ENCODE data around the gene DRD5.

- TF ChIP-seq CREB5 (CRISPR knock-in tag; IDR thresholded peaks at IDR 0.05) (no peak), POLR2A (conservative IDR thresholded peaks at IDR 0.05) (no peak), KDM1A (IDR thresholded peaks at IDR 0.05) (no peak), ARNT (IDR thresholded peaks at IDR 0.05) (no peak), IRF9 (tag; IDR thresholded peaks at IDR 0.05) (no peak), HSF4 (CRISPR knock-in tag; IDR thresholded peaks at IDR 0.05; ENCODE audit: borderline replicate concordance) (no peak), RB1 (IDR thresholded peaks at IDR 0.05; ENCODE audit: low read depth) (no peak), ELF4 (CRISPR knock-in tag; IDR thresholded peaks at IDR 0.05) (no peak), E2F5 (CRISPR knock-in tag; IDR thresholded peaks at IDR 0.05) (no peak), CTCF (IDR thresholded peaks at IDR 0.05 in 2 of 3, conservative IDR thresholded peaks at IDR 0.05 in 1 of 3; ENCODE audit: insufficient read depth in 2 of 3, low read depth in 1 of 3, low read length in 3 of 3) (no peak), GABPA (tag; conservative IDR thresholded peaks at IDR 0.05; ENCODE audit: low read depth) (no peak), STAT6 (CRISPR knock-in tag; IDR thresholded peaks at IDR 0.05) (no peak)
Measured at GRCh38 chr4:9758641-9759317, 22.7 kb upstream of the DRD5 start.
